Subcutaneous adipose tissue (tissue), 4 donors: ENCODE data around the gene PMVK. TPM values are rescaled to one million over a fixed set of nuclear protein-coding genes. Genes with fewer than 3 reads are reported as not detected.

Source experiments
- total RNA-seq, 4 donors: library from RNA; depleted of rRNA; stranded (reverse); fragments of >200 nt; gene quantifications; one replicate each; pipeline ENCODE4 v1.1.0, GENCODE V29; 2016
- TF ChIP-seq, protein P1 (sequence below): fragments of 450-650 bp; IDR thresholded peaks from one replicate; pipeline ENCODE4 v1.5.1; 2016; ENCODE audit warnings: low read depth, mild to moderate bottlenecking, control low read depth, antibody characterized with exemption, moderate library complexity

PMVK gene
- total RNA-seq, 4 donors from 2014 or later: 11.6 to 22.4 (median 14.4) TPM

DNA sequence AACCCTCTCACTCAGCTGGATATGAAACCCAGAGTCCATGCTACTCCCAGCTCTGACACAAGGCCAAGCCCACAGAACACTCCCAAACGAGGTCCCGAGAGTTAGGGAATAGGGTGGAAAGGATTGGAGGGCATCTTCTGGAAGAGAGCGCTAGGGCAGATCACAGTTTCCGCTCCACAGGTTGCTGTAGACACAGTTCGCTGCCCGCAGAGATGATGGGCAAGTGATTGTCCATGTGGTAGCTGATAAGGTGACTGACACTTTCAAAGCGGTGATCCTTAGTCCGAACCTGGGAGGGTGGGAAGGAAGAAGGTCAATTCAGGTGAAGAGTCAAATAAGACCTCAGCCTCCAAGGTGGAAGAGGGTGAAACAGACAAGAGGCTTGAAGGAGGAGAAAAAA, 27.1 kb upstream of the PMVK start:
- TF ChIP-seq, protein P1, sequence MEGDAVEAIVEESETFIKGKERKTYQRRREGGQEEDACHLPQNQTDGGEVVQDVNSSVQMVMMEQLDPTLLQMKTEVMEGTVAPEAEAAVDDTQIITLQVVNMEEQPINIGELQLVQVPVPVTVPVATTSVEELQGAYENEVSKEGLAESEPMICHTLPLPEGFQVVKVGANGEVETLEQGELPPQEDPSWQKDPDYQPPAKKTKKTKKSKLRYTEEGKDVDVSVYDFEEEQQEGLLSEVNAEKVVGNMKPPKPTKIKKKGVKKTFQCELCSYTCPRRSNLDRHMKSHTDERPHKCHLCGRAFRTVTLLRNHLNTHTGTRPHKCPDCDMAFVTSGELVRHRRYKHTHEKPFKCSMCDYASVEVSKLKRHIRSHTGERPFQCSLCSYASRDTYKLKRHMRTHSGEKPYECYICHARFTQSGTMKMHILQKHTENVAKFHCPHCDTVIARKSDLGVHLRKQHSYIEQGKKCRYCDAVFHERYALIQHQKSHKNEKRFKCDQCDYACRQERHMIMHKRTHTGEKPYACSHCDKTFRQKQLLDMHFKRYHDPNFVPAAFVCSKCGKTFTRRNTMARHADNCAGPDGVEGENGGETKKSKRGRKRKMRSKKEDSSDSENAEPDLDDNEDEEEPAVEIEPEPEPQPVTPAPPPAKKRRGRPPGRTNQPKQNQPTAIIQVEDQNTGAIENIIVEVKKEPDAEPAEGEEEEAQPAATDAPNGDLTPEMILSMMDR: no peak

DNA sequence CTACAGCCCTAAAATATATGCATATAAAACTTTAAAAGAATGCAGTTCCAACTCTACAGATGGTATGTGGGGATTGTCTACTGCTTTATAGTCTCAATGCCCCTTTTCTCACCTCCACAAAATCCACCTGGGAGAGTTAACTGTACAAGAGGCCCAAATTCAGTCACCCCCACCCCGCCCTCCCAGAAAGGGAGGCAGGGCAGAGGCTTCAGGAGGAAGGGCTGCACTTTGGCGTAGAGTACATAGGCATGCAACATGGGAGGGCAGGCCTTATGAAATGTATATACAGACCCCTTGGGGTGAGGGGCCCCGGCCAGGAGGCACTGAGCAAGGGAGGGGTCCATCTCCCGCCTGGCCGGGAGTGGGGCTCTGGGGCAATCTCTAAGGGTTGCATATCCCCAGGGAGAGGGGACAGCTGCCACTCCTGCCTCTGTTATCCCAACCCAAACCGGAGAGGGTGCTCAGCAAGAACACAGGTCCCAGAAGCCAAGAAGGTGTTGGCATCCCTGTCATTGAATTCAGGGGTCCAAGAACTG, 26.3 kb upstream of the PMVK start:
- TF ChIP-seq, protein P1: no peak

DNA sequence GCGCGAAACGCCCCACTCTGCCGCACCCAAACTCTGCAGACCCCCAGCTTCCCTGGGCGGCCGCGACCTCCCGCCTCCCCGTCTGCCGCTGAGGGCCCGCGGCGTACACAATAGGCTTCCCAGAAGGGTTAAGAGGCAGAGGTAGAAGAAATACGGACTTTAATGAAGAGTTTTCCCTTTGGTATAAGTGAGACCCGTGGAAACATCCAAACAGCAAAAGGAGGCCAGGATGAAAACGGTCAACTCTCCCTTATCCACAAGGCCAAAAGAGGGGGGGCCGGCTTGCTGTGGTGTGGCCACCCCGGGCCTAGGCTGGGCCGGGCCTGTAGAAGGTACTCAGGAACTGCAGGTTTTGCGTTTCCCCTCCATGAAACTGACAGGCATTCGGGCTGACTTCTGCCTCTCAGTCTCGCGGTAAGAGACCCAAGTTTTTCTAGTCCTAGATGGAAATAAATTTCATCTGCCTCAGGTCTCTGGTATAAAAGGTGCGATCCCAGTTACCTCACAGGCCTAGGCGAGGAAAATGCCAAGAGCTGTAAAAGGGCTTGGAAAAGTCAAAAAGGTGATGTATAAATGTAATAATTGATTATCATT, 25.7 kb upstream of the PMVK start:
- TF ChIP-seq, protein P1: no peak

DNA sequence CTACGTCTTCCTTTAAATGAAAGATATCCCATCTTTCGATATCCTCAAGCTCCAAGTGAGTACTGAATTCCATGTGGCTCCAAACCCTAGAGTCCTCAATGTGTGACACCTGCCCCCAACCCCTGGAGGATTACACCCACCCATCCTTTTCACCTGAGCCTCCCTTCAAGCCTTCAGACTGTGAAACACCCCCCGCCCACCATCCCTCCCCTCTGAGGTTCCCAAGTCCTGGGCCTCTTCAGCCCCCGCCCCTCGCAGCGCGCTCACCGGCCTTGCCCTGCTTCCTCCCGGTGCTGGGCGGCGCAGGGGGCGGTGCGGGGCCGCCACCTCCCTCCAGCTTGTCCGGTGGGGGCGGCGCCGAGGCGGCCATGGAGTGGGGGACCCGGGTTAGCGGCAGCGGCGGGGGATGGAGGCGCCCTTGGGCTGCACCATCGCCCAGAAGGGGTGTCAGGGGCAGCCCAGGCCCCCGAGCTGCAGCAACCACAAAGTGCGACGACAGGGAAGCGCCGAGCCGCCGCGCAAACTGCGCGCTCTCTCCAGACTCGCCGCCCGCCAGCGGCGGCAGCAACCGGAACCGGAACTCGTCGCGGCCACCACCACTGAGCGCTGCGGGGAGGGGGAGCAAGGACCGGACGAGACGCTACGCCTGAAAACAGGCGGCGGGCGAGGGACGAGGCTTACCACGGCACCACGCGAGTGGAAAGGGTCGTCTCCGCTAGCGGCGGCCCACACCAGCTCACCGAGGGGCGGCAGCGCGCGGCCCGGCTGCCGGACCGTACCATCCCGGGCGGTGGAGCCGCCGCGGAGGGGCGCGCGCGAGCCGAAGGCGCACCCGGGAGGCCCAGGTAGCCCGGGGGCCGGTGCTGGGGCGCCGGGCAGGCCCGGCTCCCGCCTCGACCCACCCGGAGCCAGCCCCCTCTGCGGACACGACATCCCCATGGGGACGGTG, 25.0 kb upstream of the PMVK start, which contains the start of gene PYGO2:
TSS of gene PYGO2 (minus strand) at position 576 of the 949 bp plus-strand sequence. CDS start at position 370, 206 bp downstream.
- TF ChIP-seq, protein P1: no peak

DNA sequence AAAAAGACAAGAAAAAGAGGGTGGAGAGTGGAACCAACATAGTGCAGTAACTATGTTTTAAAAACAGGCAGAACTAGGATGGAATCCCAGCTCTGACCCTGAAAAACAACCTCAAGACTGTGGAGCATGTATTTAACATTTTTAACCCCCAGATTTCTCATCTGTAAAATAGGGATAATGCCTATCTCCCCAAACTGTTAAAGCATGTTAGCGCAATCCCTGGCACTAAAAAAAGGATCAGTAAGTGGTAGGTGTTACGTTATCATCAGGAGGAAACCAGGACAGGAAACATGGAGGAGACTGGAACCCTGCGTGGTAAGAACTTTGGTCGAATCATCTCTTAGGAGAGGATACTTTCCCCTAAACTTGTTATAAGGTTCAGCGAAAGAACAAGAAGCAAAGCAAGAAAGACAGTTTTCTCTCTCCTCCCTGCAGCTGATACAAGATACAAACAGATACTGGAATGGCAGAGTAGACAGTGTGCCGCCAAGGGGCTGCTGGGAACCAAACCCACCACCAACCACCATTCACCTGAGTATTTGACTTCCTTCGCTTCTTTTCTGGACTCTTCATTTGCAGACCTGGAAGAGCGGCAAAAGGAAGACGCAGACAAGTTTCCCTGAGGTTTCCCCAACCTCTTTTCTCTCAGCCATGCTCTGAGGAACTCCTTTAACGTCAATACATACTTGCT, 24.1 kb upstream of the PMVK start:
- TF ChIP-seq, protein P1: no peak

DNA sequence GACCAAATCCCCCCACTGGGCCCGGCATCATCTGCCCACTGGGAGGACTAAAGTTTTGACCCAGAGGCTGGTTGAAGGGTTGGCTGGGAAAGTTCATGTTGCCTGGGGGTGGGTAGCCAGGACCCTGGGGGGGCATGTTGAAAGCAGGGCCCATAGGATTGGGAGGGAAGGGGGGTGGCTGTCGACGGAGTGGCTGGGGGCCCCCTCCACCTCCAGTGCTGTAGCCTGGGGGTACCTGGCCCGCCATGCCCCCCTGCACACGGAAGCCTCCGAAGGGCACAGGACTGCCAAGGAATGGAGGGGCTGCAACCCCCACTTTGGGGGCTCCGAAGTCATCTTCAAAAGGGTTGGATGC, 22.9 kb upstream of the PMVK start:
- TF ChIP-seq, protein P1: no peak
